ENCODE results near the gene MCM6.
"Not testable (repeated sequence)": the region's sequence is repeated elsewhere in the genome, so short reads cannot be mapped to it uniquely, and the experiment has no call there.

The MCM6 gene

GRCh38 chr2:135818937-135819610 lies 57.2 kb downstream of the MCM6 start:
- no peak for DNase-seq

- no peak for DNase-seq
Observed at GRCh38 chr2:135817951-135818350, 58.3 kb downstream of the MCM6 start.

- no peak for DNase-seq
Observed at GRCh38 chr2:135817466-135817865, 58.8 kb downstream of the MCM6 start.

- DNase-seq: no peak
Observed at GRCh38 chr2:135815269-135815668, 61.0 kb downstream of the MCM6 start.

DNA sequence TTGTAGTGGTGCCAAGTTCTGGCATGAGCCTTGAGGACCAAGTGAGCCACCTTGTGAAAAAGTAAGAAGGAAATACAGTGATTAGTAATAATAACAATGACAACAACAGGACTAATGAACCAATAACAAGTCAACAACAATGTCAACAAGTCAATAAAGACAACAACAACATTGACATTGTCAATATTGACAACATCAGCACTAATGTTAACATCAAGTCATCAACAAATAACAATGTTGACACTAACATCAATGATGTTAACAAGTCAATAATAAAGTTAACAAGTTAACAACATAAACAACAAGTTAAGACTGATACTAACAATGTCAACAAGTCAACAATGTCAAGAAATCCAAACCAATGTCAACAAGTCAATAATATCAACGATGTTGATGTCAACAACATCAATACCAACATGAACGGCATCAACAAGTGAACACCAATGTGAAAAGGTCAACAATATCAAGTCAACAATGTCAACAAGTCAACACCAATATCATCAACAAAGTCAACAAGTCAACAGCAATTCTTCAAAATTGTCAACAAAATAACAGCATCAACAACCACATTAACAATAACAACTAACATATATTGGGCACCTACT lies 63.2 kb downstream of the MCM6 start:
- DNase-seq: no peak

GRCh38 chr2:135807874-135808273 lies 68.4 kb downstream of the MCM6 start:
- DNase-seq: not testable (repeated sequence)

GRCh38 chr2:135803278-135803677 lies 73.0 kb downstream of the MCM6 start:
- no peak for DNase-seq

DNA sequence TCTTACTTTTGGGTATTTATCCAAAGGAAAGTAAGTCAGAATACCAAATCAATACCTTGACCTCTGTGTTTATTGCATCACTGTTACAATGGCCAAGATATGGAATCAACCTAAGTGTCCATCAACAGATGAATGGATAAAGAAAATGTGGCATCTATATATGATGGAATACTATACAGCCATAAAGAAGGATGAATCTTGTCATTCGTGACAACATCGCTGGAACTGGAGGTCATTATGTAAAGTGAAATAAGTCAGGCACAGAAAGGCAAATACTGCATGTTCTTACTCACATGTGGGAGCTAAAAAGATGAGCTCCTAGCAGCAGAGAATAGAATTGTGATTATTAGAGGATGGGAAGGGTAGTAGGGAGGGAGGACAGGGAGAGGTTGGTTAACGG lies 73.9 kb downstream of the MCM6 start:
- DNase-seq: no peak

- DNase-seq: no peak
Observed at GRCh38 chr2:135800513-135801460, 75.5 kb downstream of the MCM6 start.

- no peak for DNase-seq
Observed at GRCh38 chr2:135799738-135800137, 76.5 kb downstream of the MCM6 start.

GRCh38 chr2:135798762-135799161 lies 77.5 kb downstream of the MCM6 start:
- DNase-seq: no peak

GRCh38 chr2:135798275-135798705 lies 78.0 kb downstream of the MCM6 start:
- DNase-seq: no peak

- DNase-seq: peak; percentile 49
Observed at GRCh38 chr2:135797497-135798274, 78.6 kb downstream of the MCM6 start.

- no peak for DNase-seq
Observed at GRCh38 chr2:135796606-135797005, 79.6 kb downstream of the MCM6 start.

DNA sequence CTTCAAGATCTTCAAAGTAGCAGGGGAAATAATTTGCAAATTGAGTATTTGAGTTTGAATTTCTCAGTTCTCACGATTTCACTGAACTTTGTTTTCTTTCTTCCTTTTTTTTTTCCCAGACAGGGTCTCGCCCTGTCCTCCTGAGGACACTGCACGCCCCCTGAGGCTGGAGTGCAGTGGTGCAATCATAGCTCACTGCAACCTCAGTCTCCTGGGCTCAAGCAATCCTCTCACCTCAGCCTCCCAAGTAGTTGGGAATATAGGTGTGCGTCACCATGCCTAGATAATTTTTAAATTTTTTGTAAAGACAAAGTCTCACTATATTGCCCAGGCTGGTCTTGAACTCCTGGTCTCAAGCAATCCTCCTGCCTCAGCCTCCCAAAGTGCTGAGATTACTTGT lies 80.6 kb downstream of the MCM6 start:
- DNase-seq: not testable (repeated sequence)

DNA sequence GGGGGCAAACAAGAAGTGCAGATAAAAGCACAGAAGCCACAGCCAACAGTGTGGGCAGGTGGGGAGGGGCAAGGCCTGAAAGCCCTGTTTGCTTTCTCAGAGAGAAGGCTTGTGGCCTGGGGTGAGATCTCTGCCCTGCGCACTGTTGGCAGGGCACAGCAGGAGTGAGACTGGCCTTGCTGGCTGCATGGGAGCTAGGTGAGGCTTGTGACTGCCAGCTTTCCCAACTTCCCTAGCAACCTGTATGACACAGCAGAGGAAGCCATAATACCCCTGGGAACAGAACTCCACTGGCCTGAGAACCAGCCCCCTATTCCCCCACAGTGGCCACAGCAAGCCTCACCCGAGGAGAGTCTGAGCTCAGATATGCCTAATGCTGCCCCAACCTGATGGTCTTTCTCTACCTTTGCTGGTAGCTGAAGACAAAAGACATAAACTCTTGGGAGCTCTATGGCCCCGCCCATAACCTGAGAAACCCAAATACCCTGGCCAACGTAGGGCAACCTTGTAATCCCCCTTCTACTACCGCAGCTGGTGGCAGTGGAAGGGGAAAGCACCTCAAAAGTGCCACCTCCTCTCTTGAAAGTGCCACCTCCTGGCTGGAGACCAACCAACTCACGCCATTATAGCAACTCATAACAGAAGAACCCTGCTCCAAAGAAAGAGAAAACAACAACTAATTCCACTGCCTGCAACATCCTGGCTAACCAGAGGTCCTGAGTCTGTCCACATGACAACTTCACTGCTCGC lies 83.7 kb downstream of the MCM6 start:
- no peak for DNase-seq

GRCh38 chr2:135791418-135792190 lies 84.6 kb downstream of the MCM6 start:
- DNase-seq: no peak

GRCh38 chr2:135790423-135790822 lies 85.8 kb downstream of the MCM6 start:
- DNase-seq: no peak
